ENCODE measurements around the gene LIAS. TPM values are rescaled to one million over a fixed set of nuclear protein-coding genes. Genes with fewer than 3 reads are reported as not detected.
A peak's percentile ranks its signal among the peaks of the same experiment; 100 is the strongest.

LIAS gene
- total RNA-seq, 4 donors from 2014 or later: 8.9 to 21.4 (median 19.0) TPM

DNA sequence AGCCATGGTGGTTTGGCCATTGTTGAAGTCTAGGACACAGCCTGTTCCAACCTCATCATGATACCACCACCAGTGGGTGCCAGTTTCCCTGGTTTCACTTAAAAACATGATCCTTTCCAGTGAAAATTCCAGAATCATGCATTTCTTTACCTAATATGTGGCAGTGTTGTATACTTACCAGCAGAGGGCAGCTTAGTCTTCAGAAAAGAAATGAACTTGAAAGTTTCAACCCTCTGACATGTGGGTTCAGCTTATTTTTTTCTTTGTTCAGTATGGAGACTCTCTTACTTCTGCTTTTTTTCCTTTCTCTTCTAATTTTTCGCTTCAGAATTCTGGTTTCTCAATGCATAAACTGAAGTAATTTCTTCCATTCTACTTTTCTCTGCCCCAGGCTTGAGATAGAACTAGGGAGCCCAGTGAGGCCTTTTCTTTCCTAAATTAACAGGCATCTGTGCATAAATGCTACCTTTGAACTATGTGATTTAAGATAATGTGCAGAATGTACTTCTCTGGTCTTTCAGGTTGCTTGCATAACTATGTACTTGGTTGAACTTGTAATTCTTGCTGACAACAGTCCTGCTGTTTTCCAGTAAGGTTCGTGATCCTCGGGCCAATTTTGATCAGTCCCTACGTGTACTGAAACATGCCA lies 10.7 kb downstream of the LIAS start:
- DNase-seq (ENCODE audit: low spot score in 2 of 2): no peak
- 54% methylated on average over 4 of the region's 4 CpGs for WGBS
- Histone ChIP-seq H3K27me3 (no peaks in the 10 kb centered on the region), H3K4me3 (no peak overlapping the region), H3K4me1 (peaks cover 12% of the 10 kb centered on the region), H3K27ac (peak overlapping the region; percentile 45), H3K36me3 (peaks cover 41% of the 10 kb centered on the region), H3K9me3 (no peaks in the 10 kb centered on the region)
- TF ChIP-seq POLR2AphosphoS5 (IDR thresholded peaks at IDR 0.05) (no peak), POLR2A (IDR thresholded peaks at IDR 0.05) (no peak)
- TF ChIP-seq, protein P1, sequence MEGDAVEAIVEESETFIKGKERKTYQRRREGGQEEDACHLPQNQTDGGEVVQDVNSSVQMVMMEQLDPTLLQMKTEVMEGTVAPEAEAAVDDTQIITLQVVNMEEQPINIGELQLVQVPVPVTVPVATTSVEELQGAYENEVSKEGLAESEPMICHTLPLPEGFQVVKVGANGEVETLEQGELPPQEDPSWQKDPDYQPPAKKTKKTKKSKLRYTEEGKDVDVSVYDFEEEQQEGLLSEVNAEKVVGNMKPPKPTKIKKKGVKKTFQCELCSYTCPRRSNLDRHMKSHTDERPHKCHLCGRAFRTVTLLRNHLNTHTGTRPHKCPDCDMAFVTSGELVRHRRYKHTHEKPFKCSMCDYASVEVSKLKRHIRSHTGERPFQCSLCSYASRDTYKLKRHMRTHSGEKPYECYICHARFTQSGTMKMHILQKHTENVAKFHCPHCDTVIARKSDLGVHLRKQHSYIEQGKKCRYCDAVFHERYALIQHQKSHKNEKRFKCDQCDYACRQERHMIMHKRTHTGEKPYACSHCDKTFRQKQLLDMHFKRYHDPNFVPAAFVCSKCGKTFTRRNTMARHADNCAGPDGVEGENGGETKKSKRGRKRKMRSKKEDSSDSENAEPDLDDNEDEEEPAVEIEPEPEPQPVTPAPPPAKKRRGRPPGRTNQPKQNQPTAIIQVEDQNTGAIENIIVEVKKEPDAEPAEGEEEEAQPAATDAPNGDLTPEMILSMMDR (IDR thresholded peaks at IDR 0.05): peak; percentile 70 to 72

DNA sequence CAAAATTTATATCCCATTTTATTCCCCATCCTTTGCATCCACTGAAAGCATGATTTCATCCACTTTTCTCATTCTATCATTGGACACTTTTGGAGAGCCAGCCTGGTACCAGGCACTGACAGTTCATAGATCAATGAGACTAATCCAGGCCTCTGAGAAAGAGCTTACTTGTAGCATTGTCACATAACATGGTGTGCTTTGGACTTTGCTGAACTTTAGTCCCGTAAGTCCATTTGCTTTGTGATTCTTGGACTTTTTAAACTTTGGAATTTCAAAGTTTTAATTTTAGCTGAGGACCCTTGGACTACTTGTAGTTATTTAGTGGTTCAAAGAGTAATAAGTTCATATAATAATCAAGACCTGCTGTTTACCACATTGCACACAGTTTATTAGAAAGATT lies 11.5 kb downstream of the LIAS start:
- H3K27ac ChIP-seq: no peak overlapping the region
- WGBS: 93% methylated on average over 1 of the region's 1 CpG
- no peak for DNase-seq (ENCODE audit: low spot score in 2 of 2)
- H3K4me3 ChIP-seq: no peak overlapping the region
- peaks cover 37% of the 10 kb centered on the region for H3K36me3 ChIP-seq
- peaks cover 12% of the 10 kb centered on the region for H3K4me1 ChIP-seq
- TF ChIP-seq, protein P1 (IDR thresholded peaks at IDR 0.05): no peak
- TF ChIP-seq POLR2AphosphoS5 (IDR thresholded peaks at IDR 0.05) (no peak), EP300 (IDR thresholded peaks at IDR 0.05) (no peak), POLR2A (IDR thresholded peaks at IDR 0.05) (no peak)
- H3K9me3 ChIP-seq: no peaks in the 10 kb centered on the region
- no peaks in the 10 kb centered on the region for H3K27me3 ChIP-seq

DNA sequence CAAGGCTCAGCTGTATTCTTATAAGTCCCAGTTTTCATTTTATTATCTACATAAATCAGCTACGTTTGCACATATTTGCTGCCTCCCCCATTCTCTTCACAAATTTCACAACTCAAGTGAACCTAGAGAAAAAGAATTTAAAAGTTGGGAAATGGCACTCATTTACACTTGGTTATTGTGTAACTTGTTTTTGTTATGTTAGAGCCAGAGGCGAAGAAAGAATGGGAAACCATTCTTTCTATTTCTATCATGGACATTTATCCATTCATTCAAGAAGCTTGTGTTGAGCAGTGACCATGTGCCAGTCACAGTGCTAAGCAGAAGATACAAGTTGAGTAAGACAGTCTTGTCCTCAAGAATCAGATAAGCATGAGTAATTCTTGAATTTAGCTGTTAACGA lies 13.5 kb downstream of the LIAS start:
- Histone ChIP-seq H3K27me3 (no peaks in the 10 kb centered on the region), H3K36me3 (peaks cover 38% of the 10 kb centered on the region), H3K4me1 (peaks cover 12% of the 10 kb centered on the region), H3K9me3 (no peaks in the 10 kb centered on the region), H3K4me3 (no peak overlapping the region), H3K27ac (no peak overlapping the region)
- 86% methylated on average over 3 of the region's 3 CpGs for WGBS
- TF ChIP-seq, protein P1 (IDR thresholded peaks at IDR 0.05): no peak
- TF ChIP-seq POLR2A (IDR thresholded peaks at IDR 0.05) (no peak), POLR2AphosphoS5 (IDR thresholded peaks at IDR 0.05) (no peak), EP300 (IDR thresholded peaks at IDR 0.05) (no peak)
- no peak for DNase-seq (ENCODE audit: low spot score in 2 of 2)

DNA sequence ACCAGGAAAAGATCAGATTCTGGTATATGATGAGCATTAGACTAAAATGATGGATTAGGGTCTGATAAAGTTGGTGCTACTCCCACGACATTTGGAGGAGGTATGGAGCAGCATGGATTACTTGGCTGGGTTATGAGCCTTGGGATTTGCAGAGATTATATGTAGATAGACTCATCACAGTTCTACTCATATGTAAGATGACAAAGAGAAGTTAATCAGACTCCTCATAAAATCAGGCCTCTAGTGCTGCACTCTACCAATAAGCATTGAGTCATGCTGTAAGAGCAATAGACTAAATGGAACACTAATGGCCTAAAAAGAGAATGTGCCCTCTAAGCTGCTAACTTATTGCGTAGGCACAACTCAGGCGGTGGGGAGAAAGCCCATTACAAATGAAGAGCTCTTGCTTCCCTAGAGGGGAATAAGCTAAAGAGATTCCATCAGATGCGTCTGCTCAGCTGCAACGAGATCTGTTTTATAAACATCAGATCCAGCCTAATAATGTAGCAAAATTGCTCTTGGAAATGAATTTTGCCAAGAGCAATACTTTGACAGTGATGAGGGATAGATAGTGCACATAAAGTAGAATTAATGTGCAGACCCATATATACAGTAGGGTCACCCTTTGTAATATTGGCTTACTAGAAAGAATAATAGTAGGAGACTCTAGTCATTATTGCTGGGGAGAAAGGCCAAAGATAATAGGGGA lies 17.5 kb downstream of the LIAS start:
- no peak for DNase-seq (ENCODE audit: low spot score in 2 of 2)
- WGBS: 86% methylated on average over 5 of the region's 5 CpGs
- Histone ChIP-seq H3K9me3 (no peaks in the 10 kb centered on the region), H3K4me3 (no peak overlapping the region), H3K36me3 (peaks cover 42% of the 10 kb centered on the region), H3K27ac (no peak overlapping the region), H3K27me3 (no peaks in the 10 kb centered on the region), H3K4me1 (no peaks in the 10 kb centered on the region)
- no peak for TF ChIP-seq POLR2A (IDR thresholded peaks at IDR 0.05)
- TF ChIP-seq, protein P1 (IDR thresholded peaks at IDR 0.05): no peak
- no peak for TF ChIP-seq EP300 (IDR thresholded peaks at IDR 0.05)
- no peak for TF ChIP-seq POLR2AphosphoS5 (IDR thresholded peaks at IDR 0.05)

DNA sequence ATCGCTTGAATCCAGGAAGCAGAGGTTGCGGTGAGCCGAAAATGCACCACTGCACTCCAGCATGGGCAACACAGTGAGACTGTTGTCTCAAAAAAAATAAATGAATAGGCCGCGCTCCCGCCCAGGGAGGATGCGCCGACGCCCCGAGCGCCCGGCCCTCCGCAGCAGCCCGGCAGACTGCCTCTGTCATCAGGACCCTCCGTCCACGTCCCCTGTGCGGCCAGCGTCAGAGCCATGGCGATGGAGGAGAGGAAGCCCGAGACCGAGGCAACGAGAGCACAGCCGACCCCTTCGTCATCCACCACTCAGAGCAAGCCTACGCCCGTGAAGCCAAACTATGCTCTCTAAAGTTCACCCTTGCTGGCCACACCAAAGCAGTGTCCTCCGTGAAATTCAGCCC lies 21.4 kb downstream of the LIAS start:
- H3K4me1 ChIP-seq: no peaks in the 10 kb centered on the region
- H3K9me3 ChIP-seq: no peaks in the 10 kb centered on the region
- no peak overlapping the region for H3K4me3 ChIP-seq
- H3K27me3 ChIP-seq: no peaks in the 10 kb centered on the region
- DNase-seq (ENCODE audit: low spot score in 2 of 2): no peak
- no peak overlapping the region for H3K27ac ChIP-seq
- 97% methylated on average over 27 of the region's 27 CpGs for WGBS
- TF ChIP-seq, protein P1 (IDR thresholded peaks at IDR 0.05): no peak
- peaks cover 19% of the 10 kb centered on the region for H3K36me3 ChIP-seq

Measured in suprapubic skin (tissue), 4 donors.